NCI-H524 treated with DMSO at 0.1 percent for 48 hours (cell line): ENCODE measurements around the gene CSTPP1.
"Not testable (repeated sequence)": the region's sequence is repeated elsewhere in the genome, so short reads cannot be mapped to it uniquely, and the experiment has no call there.

ENCODE experiments used
- DNase-seq: peaks from one replicate; lab custom pipeline; 2025; lab: John Stamatoyannopoulos, UW

CSTPP1 gene

GRCh38 chr11:47099918-47100315, 163.4 kb downstream of the CSTPP1 start:
- no peak for DNase-seq

GRCh38 chr11:47101406-47101805, 164.8 kb downstream of the CSTPP1 start:
- DNase-seq: no peak

GRCh38 chr11:47104261-47104950, 167.8 kb downstream of the CSTPP1 start:
- no peak for DNase-seq

GRCh38 chr11:47105541-47105940, 169.0 kb downstream of the CSTPP1 start:
- DNase-seq: no peak

GRCh38 chr11:47105974-47106373, 169.4 kb downstream of the CSTPP1 start:
- DNase-seq: no peak

GRCh38 chr11:47106798-47107411, 170.3 kb downstream of the CSTPP1 start:
- no peak for DNase-seq

GRCh38 chr11:47107744-47108143, 171.2 kb downstream of the CSTPP1 start:
- no peak for DNase-seq

- no peak for DNase-seq
Observed at GRCh38 chr11:47108214-47108613, 171.7 kb downstream of the CSTPP1 start.

- no peak for DNase-seq
Observed at GRCh38 chr11:47109051-47109726, 172.6 kb downstream of the CSTPP1 start.

- DNase-seq: no peak
Observed at GRCh38 chr11:47109727-47110246, 173.2 kb downstream of the CSTPP1 start.

GRCh38 chr11:47111318-47111804, 174.8 kb downstream of the CSTPP1 start:
- DNase-seq: no peak

- not testable (repeated sequence) for DNase-seq
Observed at GRCh38 chr11:47112941-47113340, 176.4 kb downstream of the CSTPP1 start.

- not testable (repeated sequence) for DNase-seq
Observed at GRCh38 chr11:47118958-47119688, 182.6 kb downstream of the CSTPP1 start.

- no peak for DNase-seq
Observed at GRCh38 chr11:47121056-47121455, 184.5 kb downstream of the CSTPP1 start.

GRCh38 chr11:47121731-47122130, 185.2 kb downstream of the CSTPP1 start:
- DNase-seq: no peak

GRCh38 chr11:47123094-47123493, 186.5 kb downstream of the CSTPP1 start:
- DNase-seq: no peak

- DNase-seq: no peak
Observed at GRCh38 chr11:47124675-47125074, 188.1 kb downstream of the CSTPP1 start.

GRCh38 chr11:47125083-47125482, 188.5 kb downstream of the CSTPP1 start:
- DNase-seq: no peak

- no peak for DNase-seq
Observed at GRCh38 chr11:47127213-47127612, 190.7 kb downstream of the CSTPP1 start.

GRCh38 chr11:47130543-47130942, 194.0 kb downstream of the CSTPP1 start:
- no peak for DNase-seq

- no peak for DNase-seq
Observed at GRCh38 chr11:47131136-47131535, 194.6 kb downstream of the CSTPP1 start.

GRCh38 chr11:47132490-47132889, 195.9 kb downstream of the CSTPP1 start:
- DNase-seq: no peak
